H9 (cell line): ENCODE measurements around the gene ZDHHC9. TPM values are rescaled to one million over a fixed set of nuclear protein-coding genes. Genes with fewer than 3 reads are reported as not detected.

ENCODE experiments used
- DNase-seq: peaks from one replicate; pipeline ENCODE4 v3.0.0-alpha.2; 2017
- H2AFZ ChIP-seq: one replicate; pipeline ENCODE4 v1.6.1; 2013; ENCODE audit warnings: mild to moderate bottlenecking, low read length, control low read depth, moderate library complexity
- H2AK5ac ChIP-seq: 2 replicates; pipeline ENCODE4 v1.6.1; 2013; ENCODE audit warnings: low read length, control low read depth, mixed read lengths; ENCODE audit not compliant: insufficient read length
- H2BK120ac ChIP-seq: one replicate; pipeline ENCODE4 v1.6.1; 2013; ENCODE audit warnings: low read depth, mild to moderate bottlenecking, low read length, control low read depth, inconsistent platforms; ENCODE audit not compliant: poor library complexity, severe bottlenecking
- H2BK12ac ChIP-seq: 2 replicates; pipeline ENCODE4 v1.6.1; 2013; ENCODE audit warnings: low read length, control low read depth, mixed read lengths, low read depth; ENCODE audit not compliant: insufficient read length
- H2BK15ac ChIP-seq: 2 replicates; pipeline ENCODE4 v1.6.1; 2013; ENCODE audit warnings: low read depth, low read length, control low read depth
- H2BK20ac ChIP-seq: one replicate; pipeline ENCODE4 v1.6.1; 2013; ENCODE audit warnings: low read depth, mild to moderate bottlenecking, low read length, control low read depth, inconsistent platforms; ENCODE audit not compliant: poor library complexity, severe bottlenecking
- H2BK5ac ChIP-seq: 2 replicates; pipeline ENCODE4 v1.6.1; 2013; ENCODE audit warnings: low read length, control low read depth, mixed read lengths; ENCODE audit not compliant: insufficient read length
- H3K14ac ChIP-seq: 2 replicates; pipeline ENCODE4 v1.6.1; 2013; ENCODE audit warnings: low read length, control low read depth; ENCODE audit not compliant: insufficient read depth
- H3K18ac ChIP-seq: 2 replicates; pipeline ENCODE4 v1.6.1; 2013; ENCODE audit warnings: low read depth, mild to moderate bottlenecking, mixed read lengths, low read length, control low read depth; ENCODE audit not compliant: insufficient read length
- H3K23ac ChIP-seq: 2 replicates; pipeline ENCODE4 v1.6.1; 2013; ENCODE audit warnings: low read length, control low read depth, mixed read lengths, low read depth; ENCODE audit not compliant: insufficient read length
- H3K23me2 ChIP-seq: 2 replicates; pipeline ENCODE4 v1.6.1; 2013; ENCODE audit warnings: low read depth, mild to moderate bottlenecking, mixed read lengths, low read length, control low read depth; ENCODE audit not compliant: insufficient read length, poor library complexity, severe bottlenecking
- H3K27ac ChIP-seq: 2 replicates; pipeline ENCODE4 v1.5.1; 2013; ENCODE audit warnings: low read length, control low read depth, mixed read lengths, low read depth; ENCODE audit not compliant: insufficient read length
- H3K27me3 ChIP-seq: 2 replicates; pipeline ENCODE4 v1.6.1; 2013; ENCODE audit warnings: low read length, control low read depth, inconsistent platforms; ENCODE audit not compliant: insufficient read depth
- H3K4ac ChIP-seq: 2 replicates; pipeline ENCODE4 v1.6.1; 2013; ENCODE audit warnings: low read depth, mild to moderate bottlenecking, control low read depth, inconsistent platforms, low read length, moderate library complexity
- H3K4me1 ChIP-seq: 2 replicates; pipeline ENCODE4 v1.6.1; 2013; ENCODE audit warnings: low read length, control low read depth, inconsistent platforms; ENCODE audit not compliant: insufficient read depth
- H3K4me2 ChIP-seq: 2 replicates; pipeline ENCODE4 v1.6.1; 2013; ENCODE audit warnings: low read length, control low read depth, mixed read lengths; ENCODE audit not compliant: insufficient read length, insufficient read depth
- H3K56ac ChIP-seq: 2 replicates; pipeline ENCODE4 v1.6.1; 2013; ENCODE audit warnings: low read depth, mild to moderate bottlenecking, mixed read lengths, low read length, control low read depth; ENCODE audit not compliant: insufficient read length
- H3K79me1 ChIP-seq: 2 replicates; pipeline ENCODE4 v1.6.1; 2013; ENCODE audit warnings: low read depth, mild to moderate bottlenecking, moderate library complexity, low read length, control low read depth, inconsistent platforms; ENCODE audit not compliant: insufficient read depth, poor library complexity, severe bottlenecking
- H3K79me2 ChIP-seq: 2 replicates; pipeline ENCODE4 v1.6.1; 2013; ENCODE audit warnings: low read length, control low read depth, inconsistent platforms; ENCODE audit not compliant: insufficient read depth
- H3K9ac ChIP-seq: 2 replicates; pipeline ENCODE4 v1.6.1; 2013; ENCODE audit warnings: low read length, control low read depth, mixed read lengths; ENCODE audit not compliant: insufficient read length; ENCODE audit errors: extremely low read depth
- H3K9me3 ChIP-seq: one replicate; pipeline ENCODE4 v1.6.1; 2013; ENCODE audit warnings: low read depth, low read length, inconsistent platforms; ENCODE audit not compliant: control insufficient read depth
- H3T11ph ChIP-seq: one replicate; pipeline ENCODE4 v1.6.1; 2013; ENCODE audit warnings: mild to moderate bottlenecking, low read length, control low read depth, inconsistent platforms
- H4K20me1 ChIP-seq: one replicate; pipeline ENCODE4 v1.6.1; 2013; ENCODE audit not compliant: control insufficient read depth, insufficient read length, insufficient read depth
- H4K5ac ChIP-seq: 2 replicates; pipeline ENCODE4 v1.6.1; 2013; ENCODE audit warnings: low read depth, mild to moderate bottlenecking, mixed read lengths, low read length, control low read depth; ENCODE audit not compliant: insufficient read length
- H4K8ac ChIP-seq: replicated peaks from 2 replicates; pipeline ENCODE4 v1.6.1; 2013; ENCODE audit warnings: low read length, control low read depth, mixed read lengths, low read depth; ENCODE audit not compliant: insufficient read length
- H4K91ac ChIP-seq: 2 replicates; pipeline ENCODE4 v1.6.1; 2013; ENCODE audit warnings: low read depth, mild to moderate bottlenecking, moderate library complexity, mixed read lengths, low read length, control low read depth; ENCODE audit not compliant: insufficient read length
- H3K27ac Mint-ChIP-seq, 3 experiments: 2 replicates in 2 of 3; 3 replicates in 1 of 3; pipeline ENCODE4 v1.8.0; 2020 to 2021; ENCODE audit warnings: mixed read lengths in 3 of 3, mild to moderate bottlenecking in 1 of 3, moderate library complexity in 1 of 3
- H3K27me3 Mint-ChIP-seq: 2 replicates; pipeline ENCODE4 v1.8.0; 2021; ENCODE audit warnings: low read depth, mild to moderate bottlenecking, moderate library complexity, mixed read lengths
- H3K36me3 Mint-ChIP-seq, 3 experiments: 2 replicates in 2 of 3; 3 replicates in 1 of 3; pipeline ENCODE4 v1.8.0; 2020 to 2021; ENCODE audit warnings: low read depth in 3 of 3, mixed read lengths in 3 of 3; ENCODE audit not compliant: insufficient read depth in 1 of 3
- H3K4me1 Mint-ChIP-seq, 2 experiments: 2 replicates each; pipeline ENCODE4 v1.8.0; 2020; ENCODE audit warnings: mixed read lengths in 2 of 2
- H3K4me3 Mint-ChIP-seq, 2 experiments: 2 replicates in 1 of 2; 3 replicates in 1 of 2; pipeline ENCODE4 v1.8.0; 2020 to 2021; ENCODE audit warnings: mild to moderate bottlenecking in 2 of 2, mixed read lengths in 2 of 2, moderate library complexity in 1 of 2
- H3K9me3 Mint-ChIP-seq, 2 experiments: 2 replicates in 1 of 2; 3 replicates in 1 of 2; pipeline ENCODE4 v1.8.0; 2020; ENCODE audit warnings: mild to moderate bottlenecking in 2 of 2, mixed read lengths in 2 of 2, moderate library complexity in 1 of 2
- whole genome bisulfite sequencing: extraction: QIAGEN DNeasy Blood & Tissue Kit; methylation state at CpG from one replicate; pipeline ENCODE4 v1.1.7; 2013; ENCODE audit warnings: missing lambda C conversion rate, low lambda C conversion rate, mixed read lengths; ENCODE audit not compliant: insufficient read length; ENCODE audit errors: extremely low coverage; 5-methylcytosine and 5-hydroxymethylcytosine counted together
- total RNA-seq: library from RNA; stranded (reverse); gene quantifications from 2 replicates; pipeline ENCODE4 v1.2.1, GENCODE V29; 2021
- TF ChIP-seq, protein P1 (sequence below): fragments of 200-600 bp; sonication (generic); conservative IDR thresholded peaks from 3 replicates; pipeline ENCODE4 v1.8.0; 2021; ENCODE audit warnings: antibody characterized with exemption, mild to moderate bottlenecking

ZDHHC9 gene
- total RNA-seq, 1 experiment from 2014 or later: 21.0 TPM

DNA sequence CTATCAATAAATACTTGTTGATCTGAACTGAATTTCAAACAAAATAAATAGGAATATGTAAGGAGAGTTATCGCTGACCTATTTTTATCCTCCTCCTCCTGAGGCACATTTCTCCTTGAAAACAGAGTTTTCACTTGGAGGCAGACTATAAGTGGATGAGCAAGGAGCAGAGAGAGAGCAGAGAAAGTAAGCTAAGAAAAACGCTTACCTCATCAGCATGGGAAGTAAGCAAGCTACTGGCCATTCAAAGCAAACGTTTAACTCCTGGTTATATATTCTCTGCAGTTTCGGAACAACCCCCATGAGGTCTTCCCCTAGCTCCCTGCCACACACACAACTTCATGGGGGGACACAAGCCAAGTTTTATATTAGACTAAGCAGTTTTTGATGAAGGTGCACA, 13.2 kb downstream of the ZDHHC9 start:
- WGBS: no CpG with 5 or more reads among the region's 4 CpGs
- Histone ChIP-seq H3K9ac (no peak overlapping the region), H2BK120ac (no peak overlapping the region), H4K8ac (no peak overlapping the region), H2AK5ac (no peak overlapping the region), H3K27me3 (no peaks in the 10 kb centered on the region), H3K9me3 (peaks cover 7% of the 10 kb centered on the region), H3K56ac (no peak overlapping the region), H3K23ac (no peak overlapping the region), H3K23me2 (no peaks in the 10 kb centered on the region), H2BK12ac (no peak overlapping the region), H3K14ac (no peak overlapping the region), H2BK20ac (no peak overlapping the region), H4K20me1 (no peaks in the 10 kb centered on the region), H3K79me2 (0 out of 2 replicates have a peak, but pooled peaks cover 2% of the 10 kb centered on the region), H4K91ac (no peak overlapping the region), H3K18ac (no peak overlapping the region), H2BK5ac (no peak overlapping the region), H3K4ac (no peak overlapping the region), H4K5ac (no peak overlapping the region), H3T11ph (no peak overlapping the region), H3K27ac (no peak overlapping the region), H3K79me1 (no peaks in the 10 kb centered on the region), H3K4me1 (no peaks in the 10 kb centered on the region; the same call in 1 of the 2 replicates), H2AFZ (no peak overlapping the region), H2BK15ac (no peak overlapping the region), H3K4me2 (no peak overlapping the region)
- Mint-ChIP-seq H3K9me3 (peaks cover 0 to 53% of the 10 kb centered on the region in 2 experiments; a peak in 2 of 5 replicates), H3K27ac (no peak overlapping the region), H3K4me3 (no peak overlapping the region), H3K27me3 (no peaks in the 10 kb centered on the region), H3K4me1 (peaks cover 3% of the 10 kb centered on the region in 2 experiments; a peak in 2 of 4 replicates), H3K36me3 (peaks cover 18 to 29% (median 20%) of the 10 kb centered on the region in 3 experiments; a peak in 6 of 7 replicates)
- DNase-seq: no peak
- TF ChIP-seq, protein P1, sequence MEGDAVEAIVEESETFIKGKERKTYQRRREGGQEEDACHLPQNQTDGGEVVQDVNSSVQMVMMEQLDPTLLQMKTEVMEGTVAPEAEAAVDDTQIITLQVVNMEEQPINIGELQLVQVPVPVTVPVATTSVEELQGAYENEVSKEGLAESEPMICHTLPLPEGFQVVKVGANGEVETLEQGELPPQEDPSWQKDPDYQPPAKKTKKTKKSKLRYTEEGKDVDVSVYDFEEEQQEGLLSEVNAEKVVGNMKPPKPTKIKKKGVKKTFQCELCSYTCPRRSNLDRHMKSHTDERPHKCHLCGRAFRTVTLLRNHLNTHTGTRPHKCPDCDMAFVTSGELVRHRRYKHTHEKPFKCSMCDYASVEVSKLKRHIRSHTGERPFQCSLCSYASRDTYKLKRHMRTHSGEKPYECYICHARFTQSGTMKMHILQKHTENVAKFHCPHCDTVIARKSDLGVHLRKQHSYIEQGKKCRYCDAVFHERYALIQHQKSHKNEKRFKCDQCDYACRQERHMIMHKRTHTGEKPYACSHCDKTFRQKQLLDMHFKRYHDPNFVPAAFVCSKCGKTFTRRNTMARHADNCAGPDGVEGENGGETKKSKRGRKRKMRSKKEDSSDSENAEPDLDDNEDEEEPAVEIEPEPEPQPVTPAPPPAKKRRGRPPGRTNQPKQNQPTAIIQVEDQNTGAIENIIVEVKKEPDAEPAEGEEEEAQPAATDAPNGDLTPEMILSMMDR: no peak
